ENCODE measurements around the gene NR5A2.
"Not testable (repeated sequence)": the region's sequence is repeated elsewhere in the genome, so short reads cannot be mapped to it uniquely, and the experiment has no call there.

Gene NR5A2

DNA sequence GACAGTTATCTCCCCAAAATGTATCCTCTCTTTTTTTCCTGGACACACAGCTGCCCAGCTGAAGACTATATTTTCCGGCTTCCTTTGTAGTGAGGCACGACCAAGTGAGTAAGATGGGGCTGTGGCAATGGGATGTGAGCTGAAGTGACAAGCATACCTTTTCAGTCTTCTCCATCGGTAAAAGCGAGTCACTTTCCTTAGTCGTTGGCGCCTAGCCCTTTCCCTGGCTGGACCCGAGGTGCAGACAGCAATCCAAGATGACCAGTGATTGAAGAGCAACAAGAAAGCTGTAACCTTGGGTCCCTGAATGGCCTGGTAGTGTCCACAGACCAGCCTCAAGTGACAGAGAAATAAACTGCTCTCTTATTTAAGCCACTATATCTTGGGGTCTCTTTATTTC lies 155.2 kb downstream of the NR5A2 start:
- H3K4me1 ChIP-seq (ENCODE audit: control insufficient read depth in 2 of 2, insufficient read depth in 2 of 2, low read length in 2 of 2) = peaks cover 0 to 2% of the 10 kb centered on the region in 2 donors

GRCh38 chr1:200183637-200184036 lies 156.1 kb downstream of the NR5A2 start:
- Histone ChIP-seq H3K4me1 (ENCODE audit: control insufficient read depth in 2 of 2, insufficient read depth in 2 of 2, low read length in 2 of 2) (peaks cover 0 to 2% of the 10 kb centered on the region in 2 donors), H3K36me3 (ENCODE audit: control insufficient read depth in 2 of 2, insufficient read depth in 2 of 2, low read length in 2 of 2) (no peaks in the 10 kb centered on the region), H3K4me3 (ENCODE audit: low read length in 2 of 2) (no peak overlapping the region), H3K9ac (ENCODE audit: low read depth in 1 of 2, low read length in 2 of 2) (no peak overlapping the region), H3K9me3 (ENCODE audit: control insufficient read depth in 2 of 2, low read length in 2 of 2) (no peaks in the 10 kb centered on the region), H3K27ac (ENCODE audit: low read depth in 2 of 2, low read length in 2 of 2) (no peak overlapping the region), H3K27me3 (ENCODE audit: control insufficient read depth in 2 of 2, insufficient read depth in 2 of 2, low read length in 2 of 2) (no peaks in the 10 kb centered on the region)

More for the DNA sequence above, 155.2 kb downstream of the NR5A2 start:
- H3K27ac ChIP-seq (ENCODE audit: low read depth in 2 of 2, low read length in 2 of 2) = no peak overlapping the region
- no peak overlapping the region for H3K4me3 ChIP-seq (ENCODE audit: low read length in 2 of 2)
- no peaks in the 10 kb centered on the region for H3K27me3 ChIP-seq (ENCODE audit: control insufficient read depth in 2 of 2, insufficient read depth in 2 of 2, low read length in 2 of 2)
- no peak overlapping the region for H3K9ac ChIP-seq (ENCODE audit: low read depth in 1 of 2, low read length in 2 of 2)
- H3K9me3 ChIP-seq (ENCODE audit: control insufficient read depth in 2 of 2, low read length in 2 of 2) = no peaks in the 10 kb centered on the region
- no peaks in the 10 kb centered on the region for H3K36me3 ChIP-seq (ENCODE audit: control insufficient read depth in 2 of 2, insufficient read depth in 2 of 2, low read length in 2 of 2)

- Histone ChIP-seq H3K4me1 (ENCODE audit: control insufficient read depth in 2 of 2, insufficient read depth in 2 of 2, low read length in 2 of 2) (peaks cover 0 to 2% of the 10 kb centered on the region in 2 donors), H3K9ac (ENCODE audit: low read depth in 1 of 2, low read length in 2 of 2) (no peak overlapping the region), H3K27me3 (ENCODE audit: control insufficient read depth in 2 of 2, insufficient read depth in 2 of 2, low read length in 2 of 2) (no peaks in the 10 kb centered on the region), H3K27ac (ENCODE audit: low read depth in 2 of 2, low read length in 2 of 2) (no peak overlapping the region), H3K36me3 (ENCODE audit: control insufficient read depth in 2 of 2, insufficient read depth in 2 of 2, low read length in 2 of 2) (no peaks in the 10 kb centered on the region), H3K9me3 (ENCODE audit: control insufficient read depth in 2 of 2, low read length in 2 of 2) (no peaks in the 10 kb centered on the region), H3K4me3 (ENCODE audit: low read length in 2 of 2) (no peak overlapping the region)
These were observed 156.7 kb downstream of the NR5A2 start for GRCh38 chr1:200184196-200184595.

- H3K9ac ChIP-seq (ENCODE audit: low read depth in 1 of 2, low read length in 2 of 2); H3K27me3 ChIP-seq (ENCODE audit: control insufficient read depth in 2 of 2, insufficient read depth in 2 of 2, low read length in 2 of 2); H3K36me3 ChIP-seq (ENCODE audit: control insufficient read depth in 2 of 2, insufficient read depth in 2 of 2, low read length in 2 of 2); H3K4me3 ChIP-seq (ENCODE audit: low read length in 2 of 2); H3K27ac ChIP-seq (ENCODE audit: low read depth in 2 of 2, low read length in 2 of 2); H3K9me3 ChIP-seq (ENCODE audit: control insufficient read depth in 2 of 2, low read length in 2 of 2); H3K4me1 ChIP-seq (ENCODE audit: control insufficient read depth in 2 of 2, insufficient read depth in 2 of 2, low read length in 2 of 2): not testable (repeated sequence)
These were observed 157.7 kb downstream of the NR5A2 start for GRCh38 chr1:200185191-200185590.

- H3K27ac ChIP-seq (ENCODE audit: low read depth in 2 of 2, low read length in 2 of 2); H3K27me3 ChIP-seq (ENCODE audit: control insufficient read depth in 2 of 2, insufficient read depth in 2 of 2, low read length in 2 of 2); H3K4me3 ChIP-seq (ENCODE audit: low read length in 2 of 2); H3K4me1 ChIP-seq (ENCODE audit: control insufficient read depth in 2 of 2, insufficient read depth in 2 of 2, low read length in 2 of 2); H3K9ac ChIP-seq (ENCODE audit: low read depth in 1 of 2, low read length in 2 of 2); H3K9me3 ChIP-seq (ENCODE audit: control insufficient read depth in 2 of 2, low read length in 2 of 2); H3K36me3 ChIP-seq (ENCODE audit: control insufficient read depth in 2 of 2, insufficient read depth in 2 of 2, low read length in 2 of 2): not testable (repeated sequence)
These were observed 159.8 kb downstream of the NR5A2 start for GRCh38 chr1:200187332-200187731.

DNA sequence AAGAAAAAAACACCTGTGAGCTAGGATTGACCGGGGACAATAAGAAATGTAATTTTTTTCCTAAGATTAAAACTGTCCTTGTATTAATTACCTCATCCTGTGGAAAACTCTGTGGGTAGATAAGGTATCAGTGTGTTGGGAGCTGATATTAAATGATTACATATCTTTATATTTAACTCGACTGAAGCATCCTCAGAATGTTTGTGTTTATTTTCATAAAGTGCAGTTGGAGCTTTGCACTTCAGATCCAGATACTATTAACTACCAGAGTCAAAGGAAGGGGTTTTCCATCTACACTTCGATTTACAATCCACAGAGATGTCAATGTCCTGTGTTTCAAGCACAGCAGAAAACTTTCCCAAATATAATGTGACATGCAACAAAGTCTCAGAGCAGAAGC lies 164.5 kb downstream of the NR5A2 start:
- Histone ChIP-seq H3K27me3 (ENCODE audit: control insufficient read depth in 2 of 2, insufficient read depth in 2 of 2, low read length in 2 of 2) (no peaks in the 10 kb centered on the region), H3K36me3 (ENCODE audit: control insufficient read depth in 2 of 2, insufficient read depth in 2 of 2, low read length in 2 of 2) (no peaks in the 10 kb centered on the region), H3K9me3 (ENCODE audit: control insufficient read depth in 2 of 2, low read length in 2 of 2) (no peaks in the 10 kb centered on the region), H3K9ac (ENCODE audit: low read depth in 1 of 2, low read length in 2 of 2) (no peak overlapping the region), H3K27ac (ENCODE audit: low read depth in 2 of 2, low read length in 2 of 2) (no peak overlapping the region), H3K4me1 (ENCODE audit: control insufficient read depth in 2 of 2, insufficient read depth in 2 of 2, low read length in 2 of 2) (no peaks in the 10 kb centered on the region), H3K4me3 (ENCODE audit: low read length in 2 of 2) (no peak overlapping the region)

- H3K4me3 ChIP-seq (ENCODE audit: low read length in 2 of 2) = no peak overlapping the region
- H3K9ac ChIP-seq (ENCODE audit: low read depth in 1 of 2, low read length in 2 of 2) = no peak overlapping the region
- no peaks in the 10 kb centered on the region for H3K4me1 ChIP-seq (ENCODE audit: control insufficient read depth in 2 of 2, insufficient read depth in 2 of 2, low read length in 2 of 2)
- H3K36me3 ChIP-seq (ENCODE audit: control insufficient read depth in 2 of 2, insufficient read depth in 2 of 2, low read length in 2 of 2) = no peaks in the 10 kb centered on the region
- H3K9me3 ChIP-seq (ENCODE audit: control insufficient read depth in 2 of 2, low read length in 2 of 2) = no peaks in the 10 kb centered on the region
- no peak overlapping the region for H3K27ac ChIP-seq (ENCODE audit: low read depth in 2 of 2, low read length in 2 of 2)
- H3K27me3 ChIP-seq (ENCODE audit: control insufficient read depth in 2 of 2, insufficient read depth in 2 of 2, low read length in 2 of 2) = no peaks in the 10 kb centered on the region
These were observed 167.0 kb downstream of the NR5A2 start for GRCh38 chr1:200194477-200194876.

GRCh38 chr1:200198236-200198635 lies 170.7 kb downstream of the NR5A2 start:
- Histone ChIP-seq H3K4me3 (ENCODE audit: low read length in 2 of 2) (no peak overlapping the region), H3K4me1 (ENCODE audit: control insufficient read depth in 2 of 2, insufficient read depth in 2 of 2, low read length in 2 of 2) (no peaks in the 10 kb centered on the region), H3K36me3 (ENCODE audit: control insufficient read depth in 2 of 2, insufficient read depth in 2 of 2, low read length in 2 of 2) (no peaks in the 10 kb centered on the region), H3K9me3 (ENCODE audit: control insufficient read depth in 2 of 2, low read length in 2 of 2) (no peaks in the 10 kb centered on the region), H3K9ac (ENCODE audit: low read depth in 1 of 2, low read length in 2 of 2) (no peak overlapping the region), H3K27ac (ENCODE audit: low read depth in 2 of 2, low read length in 2 of 2) (no peak overlapping the region), H3K27me3 (ENCODE audit: control insufficient read depth in 2 of 2, insufficient read depth in 2 of 2, low read length in 2 of 2) (no peaks in the 10 kb centered on the region)

DNA sequence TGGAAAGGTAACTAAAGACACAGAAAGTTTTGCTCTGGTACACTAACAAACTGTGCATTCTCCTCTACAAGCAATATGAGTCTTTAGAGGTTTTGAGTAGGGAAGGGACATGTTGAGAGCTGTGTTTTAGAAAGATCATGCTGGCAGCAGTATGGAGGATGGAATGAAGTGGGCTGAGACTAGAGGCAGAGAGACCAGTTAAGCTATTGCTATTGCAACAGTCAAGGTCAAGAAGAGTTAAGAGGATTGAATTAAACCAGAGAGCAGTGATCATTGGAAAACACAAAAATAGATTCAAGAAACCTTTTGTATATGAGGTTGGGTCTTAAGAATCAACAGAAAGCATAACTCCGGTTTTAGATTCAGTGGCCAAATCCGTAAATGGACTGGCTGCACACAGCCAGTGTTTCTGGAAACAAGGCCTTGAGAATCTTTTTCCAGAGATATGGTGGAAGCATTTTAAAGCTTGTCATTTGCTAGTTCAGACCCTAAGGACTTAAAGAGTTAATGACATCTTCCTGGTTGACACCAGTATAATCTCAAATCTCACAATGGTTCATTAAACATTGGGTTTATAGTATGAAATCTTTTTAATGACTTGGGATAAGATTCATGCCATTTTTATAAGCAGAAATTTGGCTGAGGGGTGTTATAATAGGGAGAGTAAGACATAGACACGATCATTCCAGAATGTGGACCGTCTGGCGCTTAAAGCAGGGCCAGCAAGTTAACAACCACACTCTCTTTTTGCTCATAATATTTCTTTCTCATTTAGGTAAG lies 177.9 kb downstream of the NR5A2 start:
- Histone ChIP-seq H3K4me1 (ENCODE audit: control insufficient read depth in 2 of 2, insufficient read depth in 2 of 2, low read length in 2 of 2) (no peaks in the 10 kb centered on the region), H3K27ac (ENCODE audit: low read depth in 2 of 2, low read length in 2 of 2) (no peak overlapping the region), H3K36me3 (ENCODE audit: control insufficient read depth in 2 of 2, insufficient read depth in 2 of 2, low read length in 2 of 2) (no peaks in the 10 kb centered on the region), H3K4me3 (ENCODE audit: low read length in 2 of 2) (no peak overlapping the region), H3K9ac (ENCODE audit: low read depth in 1 of 2, low read length in 2 of 2) (no peak overlapping the region), H3K27me3 (ENCODE audit: control insufficient read depth in 2 of 2, insufficient read depth in 2 of 2, low read length in 2 of 2) (no peaks in the 10 kb centered on the region), H3K9me3 (ENCODE audit: control insufficient read depth in 2 of 2, low read length in 2 of 2) (no peaks in the 10 kb centered on the region)

DNA sequence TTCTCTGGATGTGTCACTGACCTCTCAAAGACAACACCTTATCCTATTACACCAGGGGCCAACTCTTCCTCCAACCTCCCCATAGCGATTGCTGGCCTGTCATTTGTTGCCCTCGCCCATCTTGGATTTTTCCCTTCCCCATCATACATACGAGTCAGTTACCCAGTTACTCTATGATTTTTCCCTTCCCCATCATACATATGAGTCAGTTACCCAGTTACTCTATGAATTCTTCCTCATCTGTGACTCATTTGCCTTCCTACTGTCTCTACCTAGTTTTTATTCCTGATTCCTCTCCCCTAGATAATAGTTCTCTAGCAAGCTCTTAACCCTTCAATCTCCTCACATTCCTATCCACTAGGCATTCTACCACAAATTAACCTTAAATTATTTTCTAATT lies 178.8 kb downstream of the NR5A2 start:
- Histone ChIP-seq H3K9ac (ENCODE audit: low read depth in 1 of 2, low read length in 2 of 2) (no peak overlapping the region), H3K27ac (ENCODE audit: low read depth in 2 of 2, low read length in 2 of 2) (no peak overlapping the region), H3K27me3 (ENCODE audit: control insufficient read depth in 2 of 2, insufficient read depth in 2 of 2, low read length in 2 of 2) (no peaks in the 10 kb centered on the region), H3K4me3 (ENCODE audit: low read length in 2 of 2) (no peak overlapping the region), H3K36me3 (ENCODE audit: control insufficient read depth in 2 of 2, insufficient read depth in 2 of 2, low read length in 2 of 2) (no peaks in the 10 kb centered on the region), H3K9me3 (ENCODE audit: control insufficient read depth in 2 of 2, low read length in 2 of 2) (no peaks in the 10 kb centered on the region), H3K4me1 (ENCODE audit: control insufficient read depth in 2 of 2, insufficient read depth in 2 of 2, low read length in 2 of 2) (no peaks in the 10 kb centered on the region)
